Activated CD8-positive, alpha-beta memory T cell treated with anti-CD3 and anti-CD28 coated beads for 24 hours (primary cell): Measurements from ENCODE around the gene RAB35.

Source experiments
- DNase-seq: peaks from one replicate; pipeline ENCODE4 v3.0.0-alpha.2; 2020

Gene RAB35

DNA sequence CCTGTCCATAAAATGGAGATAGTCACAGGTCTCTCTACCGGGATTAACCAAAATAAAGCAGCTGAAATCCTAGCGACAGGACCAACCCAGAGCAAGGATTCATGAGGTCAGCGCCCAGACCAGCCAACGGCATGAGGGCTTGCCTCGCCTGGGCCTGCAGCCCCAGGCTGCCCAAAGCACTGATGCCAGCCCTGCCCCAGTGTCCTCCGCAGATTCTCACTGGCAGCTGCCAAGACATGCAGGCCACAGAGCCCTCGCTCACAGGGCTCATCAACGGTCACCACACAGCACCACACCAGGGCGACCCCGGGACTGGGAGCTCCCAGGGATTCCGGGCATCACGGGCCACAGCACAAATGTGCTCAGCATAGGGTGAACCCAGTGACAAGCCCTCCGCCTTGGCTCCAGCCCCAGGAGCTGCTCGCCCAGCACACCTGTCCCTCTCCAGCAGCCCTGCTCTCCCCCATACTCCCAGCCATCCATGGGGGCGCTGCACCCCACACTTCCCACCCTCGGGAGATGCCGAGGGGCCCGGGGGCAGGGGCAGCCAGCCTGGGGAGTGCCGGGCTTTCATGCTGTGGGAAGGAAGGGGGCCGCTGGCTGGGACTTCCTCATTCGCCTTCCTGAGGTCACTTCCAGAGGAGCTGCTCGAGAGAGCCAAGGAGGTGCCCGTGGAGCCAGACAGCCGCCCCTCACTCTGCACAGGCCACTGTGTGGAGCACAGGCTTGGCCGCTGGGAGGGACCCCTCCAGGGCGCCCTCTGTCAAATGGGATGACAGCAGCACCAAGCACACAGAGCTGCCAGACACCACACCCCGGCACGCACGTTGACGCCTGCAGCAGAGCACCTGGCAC, 14.1 kb downstream of the RAB35 start:
- DNase-seq = no peak

DNA sequence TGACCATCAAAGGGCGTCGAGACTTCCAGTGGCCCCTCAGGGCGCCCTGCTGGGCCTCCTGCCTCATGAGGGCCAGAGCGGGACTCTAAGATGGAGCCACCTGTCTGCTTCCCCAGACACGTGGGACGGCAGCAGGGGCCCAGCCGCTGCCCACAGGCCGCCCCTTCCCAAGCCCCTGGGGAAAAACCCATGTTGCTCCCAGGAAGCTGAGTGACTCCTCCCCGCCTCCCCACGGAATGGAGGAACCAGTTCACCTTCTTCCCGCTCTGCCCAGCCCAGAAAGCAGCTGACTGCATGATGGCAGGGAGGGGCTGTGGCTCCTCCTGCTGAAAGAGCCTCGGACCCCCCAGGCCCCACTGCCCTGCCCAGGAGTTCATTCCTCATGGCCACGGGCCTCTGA, 14.9 kb downstream of the RAB35 start:
- DNase-seq = no peak

DNA sequence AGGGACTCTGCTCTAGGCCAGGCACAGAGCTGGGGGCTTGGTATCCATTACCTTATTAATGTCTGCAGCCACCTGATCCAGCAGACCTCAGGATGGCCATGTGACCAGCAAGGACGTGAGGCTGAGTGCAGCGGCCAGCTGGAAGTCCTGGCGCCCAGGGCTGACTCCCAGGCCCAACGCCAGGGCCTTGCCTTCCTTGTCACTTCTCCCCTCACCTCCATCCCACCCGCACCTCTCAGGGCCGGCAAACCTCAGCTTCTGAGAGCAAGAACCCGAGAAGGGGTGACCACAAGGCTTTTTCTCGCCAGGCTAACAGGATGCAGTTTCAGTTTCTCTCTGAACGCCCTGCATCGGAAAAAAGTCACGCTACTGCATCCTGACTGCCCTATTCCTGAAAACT, 15.4 kb downstream of the RAB35 start:
- DNase-seq = no peak

DNA sequence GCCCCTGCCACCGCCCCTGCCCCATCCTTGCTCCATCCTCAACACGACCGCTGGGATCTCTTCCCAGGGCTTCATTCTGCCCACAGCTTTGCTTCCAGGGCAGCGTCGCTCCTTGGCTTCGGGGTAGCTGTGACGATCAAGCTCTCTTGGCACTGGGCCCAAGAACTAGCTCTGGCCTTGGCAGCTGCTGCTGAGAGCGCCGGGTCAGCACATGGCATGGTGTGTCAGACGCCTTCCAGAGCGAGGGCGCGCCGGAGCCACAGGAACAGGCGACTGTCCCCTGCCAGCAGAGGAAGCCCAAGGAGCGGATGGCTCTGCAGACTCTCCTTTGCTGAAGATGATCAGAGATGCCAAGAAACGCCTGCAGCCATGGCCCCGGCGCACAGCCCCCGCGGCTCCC, 15.9 kb downstream of the RAB35 start:
- DNase-seq = no peak

DNA sequence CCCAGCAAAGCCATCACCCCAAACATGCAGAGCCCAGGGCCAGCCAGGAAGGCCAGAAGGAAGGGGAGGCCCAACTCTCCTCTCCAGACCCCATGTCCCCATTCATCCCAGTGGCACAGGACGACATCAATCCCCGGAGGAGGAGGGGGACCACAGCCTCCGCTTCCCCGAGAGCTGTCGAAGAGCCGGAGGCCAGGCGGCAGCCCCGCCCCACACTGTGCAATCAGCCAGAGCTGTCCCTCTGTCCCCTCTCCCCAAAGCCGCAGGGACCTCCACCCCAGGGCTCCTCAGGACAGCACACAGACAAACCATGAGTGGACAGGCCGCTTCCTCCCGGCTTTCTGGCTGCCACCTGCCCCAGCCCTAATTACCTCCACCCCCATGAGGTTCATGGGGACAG, 16.8 kb downstream of the RAB35 start:
- no peak for DNase-seq

DNA sequence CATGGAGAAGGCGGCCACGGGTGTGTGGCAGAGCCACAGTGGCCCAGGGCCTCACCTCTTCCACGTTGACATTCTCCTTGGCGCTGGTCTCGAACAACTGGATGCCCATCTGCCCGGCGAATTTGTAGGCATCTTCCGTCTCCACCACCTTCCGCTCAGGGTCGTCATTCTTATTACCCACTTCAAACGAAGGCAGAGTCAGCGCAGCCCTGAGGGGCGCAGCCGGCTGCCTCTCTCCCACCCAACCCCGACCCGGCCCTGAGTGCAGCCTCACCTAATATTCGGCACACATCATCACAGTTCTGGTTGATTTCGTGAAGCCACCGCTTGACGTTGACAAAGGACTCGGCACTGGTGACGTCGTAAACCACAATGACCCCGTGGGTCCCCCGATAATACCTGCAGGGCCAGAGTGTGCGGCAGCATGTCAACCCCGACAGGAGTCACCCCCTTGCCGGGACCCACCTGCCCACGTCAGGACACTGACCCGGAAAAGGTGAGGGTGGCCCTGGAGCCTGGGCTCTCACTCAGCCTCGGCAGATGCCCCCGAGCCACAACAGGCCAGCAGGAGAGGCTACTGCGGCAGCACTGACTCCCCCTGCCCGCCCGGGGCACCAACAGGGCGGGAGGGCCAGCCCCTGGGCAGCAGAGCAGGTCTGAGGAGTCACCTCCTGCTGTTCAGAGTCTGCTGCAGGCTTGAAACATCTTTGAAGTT, 17.6 kb downstream of the RAB35 start:
- DNase-seq = no peak

DNA sequence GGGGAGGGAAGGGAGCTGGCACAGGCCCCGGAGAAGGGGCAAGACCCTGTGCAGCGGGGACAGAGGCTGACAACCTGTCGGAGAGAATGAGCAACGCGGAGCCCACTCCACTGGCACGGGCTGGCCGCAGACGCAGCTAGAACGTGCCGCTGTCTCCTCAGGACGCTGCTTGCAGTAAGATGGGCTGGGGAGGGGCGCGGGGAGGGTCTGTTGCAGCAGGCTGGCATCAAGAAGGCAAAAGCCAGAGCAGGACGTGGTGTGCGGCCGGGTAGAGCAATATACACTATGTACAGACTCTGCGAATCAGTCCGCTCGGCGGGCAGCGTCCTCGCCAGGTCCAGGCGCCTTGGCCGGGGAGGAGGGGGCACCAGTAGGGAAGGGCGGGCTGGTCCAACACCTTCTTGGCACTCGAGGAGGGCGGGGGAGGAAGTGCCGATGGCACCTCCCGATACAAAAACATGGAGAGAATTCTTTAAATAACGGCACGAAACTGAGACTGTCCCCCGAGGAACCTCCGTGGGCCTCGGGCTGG, 19.8 kb downstream of the RAB35 start:
- DNase-seq = no peak

DNA sequence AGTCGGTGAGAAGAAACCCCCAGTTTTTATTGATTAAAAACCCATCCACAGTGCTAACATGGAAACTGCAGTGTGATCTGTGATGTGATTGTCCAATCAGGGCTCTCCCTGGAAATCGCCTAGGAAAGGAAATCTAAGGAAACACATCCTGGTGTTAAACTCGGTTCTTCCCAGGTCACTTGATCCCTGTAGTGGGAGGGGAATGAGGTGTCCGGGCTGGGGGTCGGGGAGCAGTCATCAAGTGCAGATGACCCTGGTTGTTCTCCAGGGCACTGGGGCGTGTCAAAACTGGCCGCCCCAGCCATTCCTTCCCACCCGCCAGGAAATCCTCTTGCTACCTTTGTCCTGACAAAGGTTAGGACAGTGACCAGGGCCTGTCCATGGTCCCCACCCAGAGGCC, 20.8 kb downstream of the RAB35 start:
- no peak for DNase-seq

DNA sequence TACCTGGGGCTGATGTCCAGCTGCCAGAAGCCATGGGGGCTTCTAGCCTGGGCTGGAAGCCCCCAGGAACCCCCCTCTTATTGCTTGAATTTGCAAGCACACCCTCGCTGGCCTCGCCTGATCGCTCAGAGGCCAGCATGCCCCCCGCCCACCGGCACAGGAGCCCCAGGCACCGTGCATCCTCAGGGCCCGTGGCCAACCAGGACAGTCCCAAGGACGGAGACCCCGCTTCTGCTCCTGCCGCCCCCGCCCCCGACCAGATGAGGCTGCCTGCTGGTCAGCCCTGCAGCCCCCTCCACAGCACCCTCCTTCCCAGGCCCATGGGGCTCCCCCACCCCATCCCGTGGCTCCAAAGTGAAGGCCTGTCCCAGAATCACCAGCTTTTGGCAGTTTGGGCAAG, 21.2 kb downstream of the RAB35 start:
- DNase-seq = no peak

DNA sequence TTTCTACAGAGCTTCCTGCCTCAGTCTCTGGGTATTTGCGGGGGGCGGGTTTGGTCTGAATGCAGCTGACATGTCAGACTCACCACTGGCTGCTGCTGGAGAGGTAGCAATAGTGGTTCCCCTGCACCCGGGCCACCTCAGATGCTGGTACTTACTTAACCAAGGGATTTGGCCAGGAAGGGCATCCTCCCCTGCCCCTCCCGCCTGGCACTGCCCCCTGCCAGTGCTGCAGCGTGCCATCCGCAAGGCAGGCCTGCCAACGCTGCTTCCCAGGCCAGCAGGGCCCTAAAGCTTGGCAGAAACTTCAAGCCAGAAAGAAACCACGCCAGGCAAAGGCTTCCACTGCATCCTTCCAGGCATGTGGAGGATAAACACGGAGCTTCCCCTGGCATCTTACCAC, 22.1 kb downstream of the RAB35 start:
- DNase-seq = no peak

DNA sequence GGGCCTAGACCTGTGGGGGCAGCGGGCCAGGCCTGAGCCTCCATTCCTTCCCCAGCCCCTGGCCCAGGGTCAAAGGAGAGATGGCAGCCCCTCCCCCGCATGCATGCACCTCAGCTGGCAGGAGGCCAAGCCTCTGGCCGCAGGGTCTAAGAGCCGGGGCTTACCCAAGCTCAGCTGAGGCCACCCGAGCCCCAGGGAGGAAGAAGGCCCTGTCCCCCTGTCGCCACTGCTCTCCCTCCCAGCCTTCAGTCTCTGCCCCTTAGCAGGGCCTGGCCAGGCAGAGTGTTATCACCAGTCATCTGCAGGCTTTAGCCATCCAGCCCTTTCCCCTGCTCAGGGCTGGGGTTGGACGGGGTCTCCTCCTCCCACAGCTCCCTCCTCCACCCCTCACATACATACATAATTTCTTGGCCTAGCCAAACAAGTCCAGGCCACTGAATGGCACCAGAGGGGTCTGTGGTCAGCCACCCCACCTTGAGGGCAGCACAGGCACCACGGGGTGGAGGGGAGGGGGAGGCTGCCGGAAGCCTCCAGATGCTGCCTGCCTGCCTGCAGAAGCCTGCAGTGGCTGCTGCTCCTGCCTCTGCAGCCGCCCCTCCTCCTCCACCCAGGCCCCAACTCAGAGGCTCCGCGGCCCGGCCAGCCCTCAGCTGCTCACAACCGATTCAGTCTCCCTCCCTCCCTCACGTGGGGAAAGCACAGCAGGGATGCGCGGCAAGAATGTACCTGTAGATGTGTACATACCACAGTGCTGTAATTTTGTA, 22.8 kb downstream of the RAB35 start:
- no peak for DNase-seq

DNA sequence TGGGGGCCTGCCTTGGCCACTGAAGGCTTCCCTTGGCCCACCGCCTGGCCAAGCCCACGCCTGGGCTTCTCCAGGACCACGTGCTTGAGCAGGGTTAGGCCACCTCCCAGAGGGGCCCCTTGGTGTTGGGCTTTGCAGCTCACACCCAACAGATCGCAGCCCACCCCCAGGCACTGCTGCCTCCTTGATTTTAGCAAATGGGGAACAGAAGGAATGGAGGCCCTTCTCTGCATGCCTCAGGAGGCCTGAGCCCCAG, 23.3 kb downstream of the RAB35 start:
- no peak for DNase-seq

DNA sequence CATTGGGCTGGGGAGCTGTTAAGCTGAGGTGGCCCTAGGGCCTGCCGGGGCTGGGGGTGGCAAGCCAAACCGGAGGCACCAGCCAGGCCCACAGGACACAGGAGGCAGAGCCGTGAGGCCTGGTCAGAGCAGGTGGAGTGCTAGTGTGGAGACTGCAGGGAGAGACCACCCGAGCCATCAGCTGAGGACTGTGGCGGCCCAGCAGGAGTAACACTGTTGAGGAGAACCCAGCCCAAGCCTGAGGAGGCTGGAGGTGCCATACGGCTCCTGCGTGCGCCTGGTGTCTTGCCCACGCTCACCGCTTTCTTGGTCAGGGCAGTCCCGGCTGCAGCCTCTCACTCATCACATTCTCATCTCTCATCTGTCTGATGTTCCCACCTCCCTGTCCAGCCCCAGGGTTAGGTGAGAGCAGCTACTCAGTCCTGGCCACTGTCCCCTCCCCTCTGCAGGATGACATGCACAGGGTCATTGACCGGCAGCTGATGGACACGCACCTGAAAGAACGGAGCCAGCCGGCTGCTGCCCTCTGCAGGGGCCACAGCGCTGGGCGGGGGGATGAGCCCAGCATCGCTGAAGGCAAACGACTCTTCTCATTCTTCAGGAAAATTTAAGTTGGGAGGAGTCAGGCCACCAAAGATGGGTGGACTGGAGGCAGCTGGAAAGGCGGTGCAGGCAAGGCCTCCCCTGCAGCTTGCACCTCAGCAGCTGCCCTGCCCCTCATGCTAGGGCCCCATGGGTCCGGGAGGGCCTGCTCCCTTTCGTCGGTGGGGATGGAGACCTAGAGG, 23.8 kb downstream of the RAB35 start:
- DNase-seq = no peak

DNA sequence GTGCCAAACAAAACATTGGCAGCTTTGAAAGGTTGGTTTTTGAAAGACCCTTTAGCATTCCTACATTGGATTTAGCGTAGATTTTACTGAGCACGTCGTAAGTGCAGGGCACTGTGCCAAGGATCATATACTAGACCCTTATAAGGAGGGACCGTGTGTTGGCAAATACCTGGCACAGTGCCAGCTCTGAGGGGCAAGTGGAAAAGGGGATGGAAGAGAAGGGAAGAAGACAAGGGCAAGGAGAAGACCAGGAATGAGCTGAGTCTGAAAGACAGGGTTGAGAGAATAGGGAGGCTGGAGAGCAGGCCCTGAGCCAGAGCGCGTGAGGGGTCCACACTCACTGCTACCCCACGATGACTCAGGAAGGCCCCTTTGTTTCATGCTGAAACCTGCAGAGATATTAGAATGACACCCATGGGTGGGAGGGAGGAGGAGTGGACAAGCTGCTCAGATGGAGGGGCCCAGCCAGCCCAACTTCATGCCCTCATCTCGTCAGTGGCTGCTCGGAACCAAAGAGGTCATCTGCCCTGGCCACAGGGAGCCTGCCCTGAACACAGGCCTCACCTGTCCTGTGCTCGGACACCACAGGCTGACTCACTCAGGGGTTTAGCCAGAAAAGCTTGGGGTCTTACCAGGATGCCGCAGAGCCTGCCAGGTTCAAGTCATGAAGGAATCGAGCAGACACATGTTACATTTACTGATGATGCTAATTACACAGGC, 25.0 kb downstream of the RAB35 start:
- DNase-seq = no peak

DNA sequence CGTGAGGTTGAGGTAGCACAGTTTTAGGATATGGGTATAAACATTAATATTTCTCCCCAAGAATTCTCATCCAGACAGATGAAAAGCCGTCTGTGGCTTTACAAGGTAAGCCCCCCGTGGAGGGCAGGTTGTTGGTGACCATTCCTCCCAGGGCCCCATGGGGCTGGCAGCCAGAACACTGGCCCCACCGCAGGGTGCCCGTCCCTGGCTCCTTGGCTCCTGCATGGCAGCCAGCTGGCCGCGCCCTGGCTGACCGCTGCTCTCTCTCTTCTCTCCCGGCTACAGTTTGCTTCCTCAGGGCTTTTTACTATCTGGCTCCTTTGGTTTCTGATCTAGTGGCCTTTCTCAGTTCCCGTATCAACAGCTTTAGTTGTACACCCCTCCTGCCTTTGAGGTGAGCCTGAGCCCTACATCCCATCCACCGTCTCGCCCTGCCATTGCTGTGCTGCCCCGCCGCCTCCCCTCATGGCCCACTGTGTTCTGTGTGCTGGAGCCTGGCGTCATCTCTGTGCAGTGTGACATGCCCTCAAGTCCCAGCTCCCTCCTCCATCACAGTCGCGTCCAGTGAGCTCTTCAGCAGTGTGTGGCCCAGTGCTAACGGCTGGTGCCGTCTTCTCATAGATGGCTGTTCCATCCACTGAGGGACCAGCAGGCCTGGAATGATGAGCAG, 25.8 kb downstream of the RAB35 start:
- no peak for DNase-seq

DNA sequence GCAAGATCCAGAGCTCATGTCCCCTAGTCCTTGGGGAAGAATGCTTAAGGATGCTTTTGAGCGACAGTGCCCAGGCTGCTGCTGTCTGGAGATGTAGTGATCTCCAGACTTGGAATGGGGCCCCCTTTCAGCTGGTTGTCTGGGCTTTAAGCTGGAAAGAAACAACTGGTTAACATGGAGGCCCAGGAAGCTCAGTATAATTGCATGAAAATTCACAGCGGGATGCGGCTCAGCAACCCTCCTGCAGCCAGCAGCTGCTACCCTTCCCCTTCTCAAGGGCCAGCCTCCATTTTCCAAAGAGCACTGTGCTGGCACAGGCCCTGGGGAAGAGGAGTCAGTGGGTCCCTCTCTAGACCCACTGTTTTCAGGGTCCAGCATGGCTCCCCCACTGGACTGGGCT, 26.3 kb downstream of the RAB35 start:
- DNase-seq = no peak

DNA sequence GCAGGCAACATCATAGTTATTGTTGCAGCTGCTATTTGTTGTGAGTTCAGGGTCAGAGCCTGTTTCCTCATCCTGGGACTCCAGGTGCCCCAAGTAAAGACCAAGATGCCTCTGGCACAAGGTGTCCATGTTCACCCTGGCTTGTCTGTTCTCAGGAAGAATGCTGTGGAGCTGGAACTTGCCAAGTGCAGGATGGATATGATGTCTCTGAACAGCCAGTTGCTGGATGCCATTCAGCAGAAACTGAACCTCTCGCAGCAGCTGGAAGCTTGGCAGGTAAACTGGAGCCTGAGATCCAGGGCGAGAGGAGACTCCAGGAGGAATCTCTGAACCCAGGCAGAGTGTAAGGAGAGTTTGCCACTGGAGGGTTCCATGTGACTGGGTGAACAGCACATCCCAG, 26.8 kb downstream of the RAB35 start:
- no peak for DNase-seq

DNA sequence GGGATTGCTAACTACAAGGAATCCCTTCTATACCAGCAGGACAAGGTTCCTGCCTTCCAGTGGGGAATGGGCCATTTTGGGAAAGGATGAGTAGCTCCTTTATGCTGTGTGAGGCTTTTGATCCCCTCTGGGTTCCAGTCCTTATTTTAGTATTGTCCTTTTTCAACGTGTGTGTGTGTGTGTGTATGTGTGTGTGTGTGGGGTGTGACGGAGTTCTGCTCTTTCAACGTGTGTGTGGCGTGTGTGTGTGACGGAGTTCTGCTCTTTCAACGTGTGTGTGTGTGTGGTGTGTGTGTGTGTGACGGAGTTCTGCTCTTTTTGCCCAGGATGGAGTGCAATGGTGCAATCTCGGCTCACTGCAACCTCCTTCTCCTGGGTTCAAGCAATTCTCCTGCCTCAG, 27.4 kb downstream of the RAB35 start:
- no peak for DNase-seq

DNA sequence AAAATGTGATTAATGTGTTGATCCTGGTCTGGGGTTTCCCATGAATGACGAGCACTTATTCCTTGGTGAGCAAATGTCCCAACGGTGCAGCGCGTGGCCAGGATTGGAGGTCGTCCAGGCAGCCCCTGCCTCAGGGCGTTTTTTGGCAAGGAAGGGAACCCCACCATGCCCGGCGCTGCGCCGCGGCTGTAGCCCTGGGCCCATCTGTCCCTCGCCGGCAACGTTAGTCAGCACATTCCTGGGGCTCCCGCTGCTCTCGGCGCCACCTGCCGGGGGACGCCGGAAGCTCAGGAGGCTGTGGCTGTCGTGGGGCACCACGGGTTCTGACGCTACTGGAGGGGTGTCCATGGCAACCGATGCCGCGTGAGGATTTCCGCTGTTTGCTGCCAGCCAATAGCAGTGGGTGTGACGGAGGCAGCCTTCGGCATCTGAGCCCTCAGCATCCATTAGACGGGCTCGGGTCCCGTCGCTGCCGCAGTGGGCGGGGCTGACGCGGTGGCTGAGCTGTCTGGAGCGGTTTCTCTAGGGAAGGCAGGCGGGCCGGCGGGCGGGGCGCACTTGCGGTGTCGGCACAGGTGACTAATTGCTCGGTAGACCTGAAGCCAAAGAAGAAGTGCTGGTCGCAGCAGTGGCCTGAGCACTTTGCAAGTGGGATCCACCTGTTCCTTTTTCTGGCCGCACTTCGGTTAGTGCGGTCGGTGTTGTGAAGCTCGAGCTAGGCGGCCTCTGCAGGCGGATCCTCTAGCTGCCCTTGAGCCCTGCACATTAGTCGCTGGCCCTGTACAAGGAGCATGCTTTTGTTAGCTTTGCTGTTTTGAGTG, 29.5 kb downstream of the RAB35 start:
- DNase-seq = peak; percentile 100

DNA sequence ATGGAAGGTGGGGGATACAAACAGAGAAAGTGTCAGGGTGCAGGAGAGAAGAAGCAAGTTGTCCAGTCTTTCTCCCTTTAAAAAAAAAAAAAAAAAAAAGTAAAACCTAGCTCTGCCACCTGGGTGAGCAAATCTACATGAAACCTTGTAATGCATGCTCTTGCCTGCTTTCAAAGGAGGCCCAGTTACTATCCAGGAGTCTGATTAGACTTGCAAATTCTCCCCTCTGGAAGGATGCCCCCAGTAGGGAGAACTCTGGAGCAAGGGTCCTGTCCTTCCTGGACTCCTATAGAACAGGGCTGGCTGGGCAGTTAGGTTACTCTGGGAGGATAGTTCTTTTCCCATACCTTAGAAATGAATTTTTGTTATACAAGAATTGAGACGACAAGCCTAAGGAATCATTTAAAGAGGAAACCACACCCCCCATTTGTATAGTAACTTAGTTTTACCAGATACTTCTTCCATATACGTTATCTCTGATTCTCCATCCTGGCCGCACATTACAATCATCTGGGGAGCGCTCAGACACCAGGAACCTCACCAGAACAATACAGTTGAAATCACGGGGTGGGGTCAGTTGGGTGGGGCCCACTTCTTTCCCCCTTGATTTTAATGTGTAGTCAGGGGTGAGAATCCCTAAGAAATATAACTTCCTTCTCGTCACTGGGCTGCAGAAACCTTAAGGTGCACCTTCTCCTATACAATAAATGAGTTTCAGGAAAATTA, 30.5 kb downstream of the RAB35 start:
- no peak for DNase-seq
